OCI-LY7 (cell line): ENCODE results near the gene KCNIP3.

Experiments
- EZH2phosphoT487 ChIP-seq: fragments of 200-600 bp; sonication (generic); IDR thresholded peaks from 2 replicates; pipeline ENCODE4 v1.6.1; 2018; ENCODE audit warnings: low read depth, borderline replicate concordance, mild to moderate bottlenecking, mixed run types, antibody characterized with exemption, low read length, moderate library complexity, mixed read lengths
- TF ChIP-seq, protein P1 (sequence below): fragments of 200-600 bp; sonication (generic); conservative IDR thresholded peaks from 2 replicates; pipeline ENCODE4 v1.5.1; 2014; ENCODE audit warnings: mild to moderate bottlenecking, antibody characterized with exemption, low read length, moderate library complexity, mixed read lengths

DNA sequence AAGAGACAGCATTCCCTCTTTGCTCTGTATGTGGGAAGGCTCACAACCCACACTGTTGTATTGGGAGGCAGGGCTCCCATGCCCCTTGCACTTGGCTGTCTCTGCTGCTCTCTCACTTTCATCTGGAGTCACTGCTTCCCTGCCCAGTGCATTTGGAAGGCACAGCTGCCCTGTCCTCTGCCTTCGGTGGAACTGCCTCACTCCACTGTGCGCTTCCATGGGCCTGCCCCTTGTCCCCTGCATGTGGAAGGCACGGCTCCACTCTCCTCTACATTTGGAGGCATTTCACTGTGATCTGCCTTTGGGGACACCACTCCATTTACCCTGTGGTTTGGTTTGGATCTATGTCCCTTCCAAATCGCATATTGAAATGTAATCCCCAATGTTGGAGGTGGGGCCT lies 32.0 kb upstream of the KCNIP3 start:
- TF ChIP-seq, protein P1, sequence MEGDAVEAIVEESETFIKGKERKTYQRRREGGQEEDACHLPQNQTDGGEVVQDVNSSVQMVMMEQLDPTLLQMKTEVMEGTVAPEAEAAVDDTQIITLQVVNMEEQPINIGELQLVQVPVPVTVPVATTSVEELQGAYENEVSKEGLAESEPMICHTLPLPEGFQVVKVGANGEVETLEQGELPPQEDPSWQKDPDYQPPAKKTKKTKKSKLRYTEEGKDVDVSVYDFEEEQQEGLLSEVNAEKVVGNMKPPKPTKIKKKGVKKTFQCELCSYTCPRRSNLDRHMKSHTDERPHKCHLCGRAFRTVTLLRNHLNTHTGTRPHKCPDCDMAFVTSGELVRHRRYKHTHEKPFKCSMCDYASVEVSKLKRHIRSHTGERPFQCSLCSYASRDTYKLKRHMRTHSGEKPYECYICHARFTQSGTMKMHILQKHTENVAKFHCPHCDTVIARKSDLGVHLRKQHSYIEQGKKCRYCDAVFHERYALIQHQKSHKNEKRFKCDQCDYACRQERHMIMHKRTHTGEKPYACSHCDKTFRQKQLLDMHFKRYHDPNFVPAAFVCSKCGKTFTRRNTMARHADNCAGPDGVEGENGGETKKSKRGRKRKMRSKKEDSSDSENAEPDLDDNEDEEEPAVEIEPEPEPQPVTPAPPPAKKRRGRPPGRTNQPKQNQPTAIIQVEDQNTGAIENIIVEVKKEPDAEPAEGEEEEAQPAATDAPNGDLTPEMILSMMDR = no peak
- no peak for TF ChIP-seq EZH2phosphoT487
